NCI-H748 treated with DMSO at 0.1 percent for 48 hours (cell line): ENCODE data around the gene ELMO1.
A peak's percentile ranks its signal among the peaks of the same experiment; 100 is the strongest.

Source experiments
- DNase-seq: peaks from one replicate; lab custom pipeline; 2025; lab: John Stamatoyannopoulos, UW

Gene ELMO1

GRCh38 chr7:36827726-36828703, 620.6 kb downstream of the ELMO1 start:
- DNase-seq, result no peak

DNA sequence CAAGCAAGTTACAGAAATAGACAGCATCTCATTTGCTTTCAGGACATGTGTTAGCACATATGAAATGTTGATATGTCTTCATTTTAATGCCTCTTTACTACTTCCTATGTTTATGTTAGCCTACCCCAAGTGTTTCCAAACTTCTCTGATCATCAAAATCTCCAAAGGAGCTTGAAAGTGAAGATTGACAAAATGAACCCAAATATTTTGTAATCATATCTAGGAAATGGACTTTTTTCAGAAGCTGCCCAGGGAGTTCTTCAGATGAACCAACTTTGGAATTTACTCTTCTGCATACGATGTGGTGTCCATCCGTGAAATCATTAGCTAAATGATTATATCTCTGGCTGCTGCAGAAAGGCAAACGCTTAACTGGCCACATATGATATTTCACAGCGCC, 623.2 kb downstream of the ELMO1 start:
- DNase-seq, result no peak

DNA sequence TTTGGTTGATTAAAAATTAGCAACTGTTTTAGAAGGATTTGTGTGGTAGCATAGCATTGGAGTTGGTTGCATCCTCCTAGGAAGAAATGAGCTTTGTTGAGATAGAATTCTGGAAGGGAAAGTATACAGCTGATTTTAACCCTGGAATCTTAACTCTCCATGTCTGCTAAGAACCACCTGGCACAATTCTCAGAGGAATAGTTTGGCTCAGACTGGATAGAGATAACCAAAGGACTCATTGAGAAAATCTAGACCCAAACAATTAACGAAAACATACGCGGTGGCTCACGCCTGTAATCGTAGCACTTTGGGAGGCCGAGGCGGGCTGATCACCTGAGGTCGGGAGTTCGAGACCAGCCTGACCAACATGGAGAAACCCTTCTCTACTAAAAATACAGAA, 625.3 kb downstream of the ELMO1 start:
- no peak for DNase-seq

- no peak for DNase-seq
Measured at GRCh38 chr7:36821617-36822016, 627.0 kb downstream of the ELMO1 start.

- no peak for DNase-seq
Measured at GRCh38 chr7:36820527-36821170, 628.0 kb downstream of the ELMO1 start.

GRCh38 chr7:36819639-36820038, 629.0 kb downstream of the ELMO1 start:
- no peak for DNase-seq

- DNase-seq, result no peak
Measured at GRCh38 chr7:36814311-36814710, 634.4 kb downstream of the ELMO1 start.

- no peak for DNase-seq
Measured at GRCh38 chr7:36811807-36812206, 636.9 kb downstream of the ELMO1 start.

DNA sequence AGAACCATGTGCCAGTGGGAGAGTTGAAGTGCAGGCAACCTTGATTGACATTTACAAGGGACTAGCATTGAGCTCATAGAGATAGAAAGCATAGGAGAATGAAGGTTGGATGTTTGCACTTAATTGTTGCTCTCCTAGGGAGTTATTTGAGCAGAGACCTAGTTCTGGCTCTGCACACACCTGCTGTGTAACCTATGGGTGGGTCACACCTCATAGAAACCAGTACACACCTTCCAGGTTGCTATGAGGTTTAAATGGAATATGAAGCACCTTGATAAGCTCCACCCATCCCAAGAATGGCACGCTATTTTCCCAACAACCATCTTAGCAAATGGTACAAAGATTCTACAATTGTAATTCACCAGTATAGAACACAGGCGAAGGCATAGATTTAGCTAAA, 638.2 kb downstream of the ELMO1 start:
- DNase-seq, result peak; percentile 33

- no peak for DNase-seq
Measured at GRCh38 chr7:36810032-36810431, 638.6 kb downstream of the ELMO1 start.

- DNase-seq, result no peak
Measured at GRCh38 chr7:36809510-36809909, 639.2 kb downstream of the ELMO1 start.

DNA sequence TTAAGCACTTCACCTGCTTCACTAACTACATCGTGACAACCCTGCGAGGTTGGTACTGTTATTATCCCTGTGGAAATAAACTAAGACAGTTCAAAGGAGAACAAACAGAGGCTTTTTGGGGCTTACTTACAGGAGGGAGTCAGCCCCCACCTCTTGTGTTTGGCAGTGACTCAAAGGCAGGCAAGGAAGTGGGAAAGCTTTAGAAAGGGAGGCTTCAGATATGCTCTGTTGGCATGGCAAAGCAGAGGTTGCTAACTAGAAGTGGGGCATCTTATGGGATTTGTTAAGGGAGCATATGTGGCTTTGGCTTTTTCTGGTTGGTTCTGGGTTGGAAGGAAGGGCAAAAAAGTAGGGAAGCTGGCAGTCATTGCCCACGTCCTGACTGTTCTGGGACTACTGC, 639.6 kb downstream of the ELMO1 start:
- no peak for DNase-seq

DNA sequence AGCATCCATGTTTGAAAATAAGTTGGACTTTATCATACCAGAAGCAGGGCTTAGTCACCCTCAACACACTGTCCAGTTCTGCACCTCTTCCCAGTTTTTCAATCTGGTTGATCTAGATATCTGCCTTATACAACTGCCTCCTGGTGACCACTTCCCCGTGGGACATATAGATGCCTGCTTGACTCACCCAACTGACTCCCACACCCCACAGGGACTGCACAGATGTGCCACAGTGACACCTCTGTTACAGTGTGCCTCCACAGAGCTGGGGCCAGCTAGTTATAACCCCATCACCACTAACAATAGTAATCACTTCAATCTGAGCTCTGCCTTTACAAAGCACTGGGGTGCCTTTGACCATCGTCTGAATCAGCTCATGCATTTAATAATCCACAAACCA, 641.8 kb downstream of the ELMO1 start:
- DNase-seq, result no peak
